GM19452 (cell line): ENCODE results near the gene TMEM43.
A peak's percentile ranks its signal among the peaks of the same experiment; 100 is the strongest.
"Not testable (repeated sequence)": the region's sequence is repeated elsewhere in the genome, so short reads cannot be mapped to it uniquely, and the experiment has no call there.

Source experiments
- ATAC-seq: cut with Tn5 transposase; IDR thresholded peaks from one replicate; pipeline ENCODE4 v1.9.1; 2021; ENCODE audit not compliant: unreplicated experiment

Gene TMEM43, protein sequence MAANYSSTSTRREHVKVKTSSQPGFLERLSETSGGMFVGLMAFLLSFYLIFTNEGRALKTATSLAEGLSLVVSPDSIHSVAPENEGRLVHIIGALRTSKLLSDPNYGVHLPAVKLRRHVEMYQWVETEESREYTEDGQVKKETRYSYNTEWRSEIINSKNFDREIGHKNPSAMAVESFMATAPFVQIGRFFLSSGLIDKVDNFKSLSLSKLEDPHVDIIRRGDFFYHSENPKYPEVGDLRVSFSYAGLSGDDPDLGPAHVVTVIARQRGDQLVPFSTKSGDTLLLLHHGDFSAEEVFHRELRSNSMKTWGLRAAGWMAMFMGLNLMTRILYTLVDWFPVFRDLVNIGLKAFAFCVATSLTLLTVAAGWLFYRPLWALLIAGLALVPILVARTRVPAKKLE

GRCh38 chr3:14124615-14125192, at the start of gene TMEM43, which contains the start of gene CHCHD4:
Gene TMEM43 (plus strand): TSS chr3:14125052. CDS start chr3:14125194, 142 bp downstream.
Gene CHCHD4 (minus strand): TSS chr3:14124870. CDS start chr3:14124676, 194 bp downstream.
- ATAC-seq: peak; percentile 93

- ATAC-seq: not testable (repeated sequence)
Observed at GRCh38 chr3:14075233-14075632, 49.6 kb upstream of the TMEM43 start.

DNA sequence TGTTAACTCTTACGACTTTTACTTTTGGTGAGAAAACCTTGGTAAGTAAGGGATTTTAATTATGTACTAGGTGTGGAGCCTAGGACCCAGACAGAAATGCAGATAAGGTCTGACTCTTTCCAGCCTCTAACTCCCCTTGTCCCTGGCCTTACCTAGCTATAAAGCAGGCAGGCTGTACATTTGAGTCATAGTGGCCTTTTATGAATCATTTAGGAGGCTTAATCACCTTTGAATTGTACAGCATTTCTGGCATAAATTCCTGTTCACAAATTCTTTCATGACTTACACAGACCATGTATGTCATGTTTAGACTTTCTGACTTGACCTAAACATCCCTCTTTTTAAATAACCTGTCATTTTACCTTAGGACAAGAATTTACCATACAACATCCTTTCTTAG, 47.5 kb upstream of the TMEM43 start:
- no peak for ATAC-seq

DNA sequence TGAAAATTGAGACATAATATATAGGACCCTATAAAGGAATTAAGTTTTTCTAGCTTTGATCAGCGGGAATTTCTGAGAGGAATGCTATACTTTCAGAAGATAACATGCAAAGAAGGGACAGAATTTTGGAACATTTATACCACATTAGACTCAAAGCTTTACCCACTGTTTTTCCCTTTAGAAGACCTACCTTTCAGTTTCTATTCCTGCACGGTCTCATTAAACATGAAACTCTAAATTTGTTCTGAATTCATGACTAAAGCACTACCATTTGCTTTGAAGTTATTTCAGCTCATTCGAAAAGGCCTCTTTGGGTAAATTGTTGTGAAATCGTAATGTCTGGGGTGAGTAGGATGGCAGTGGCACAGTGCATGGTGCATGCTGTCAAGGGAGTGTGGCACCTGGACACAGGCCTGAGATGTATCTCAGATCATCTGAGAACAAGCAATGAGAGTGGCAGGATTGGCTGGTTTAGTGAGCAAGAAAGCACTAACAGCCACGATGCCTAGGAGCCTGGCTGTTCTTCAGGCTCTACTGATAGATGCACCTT, 42.7 kb upstream of the TMEM43 start:
- ATAC-seq: no peak

GRCh38 chr3:14087461-14087860, 37.4 kb upstream of the TMEM43 start:
- ATAC-seq: not testable (repeated sequence)

- ATAC-seq: not testable (repeated sequence)
Observed at GRCh38 chr3:14091959-14092358, 32.9 kb upstream of the TMEM43 start.

- no peak for ATAC-seq
Observed at GRCh38 chr3:14092464-14092863, 32.4 kb upstream of the TMEM43 start.

GRCh38 chr3:14093831-14094230, 31.0 kb upstream of the TMEM43 start:
- ATAC-seq: no peak

- no peak for ATAC-seq
Observed at GRCh38 chr3:14096742-14097141, 28.1 kb upstream of the TMEM43 start.

DNA sequence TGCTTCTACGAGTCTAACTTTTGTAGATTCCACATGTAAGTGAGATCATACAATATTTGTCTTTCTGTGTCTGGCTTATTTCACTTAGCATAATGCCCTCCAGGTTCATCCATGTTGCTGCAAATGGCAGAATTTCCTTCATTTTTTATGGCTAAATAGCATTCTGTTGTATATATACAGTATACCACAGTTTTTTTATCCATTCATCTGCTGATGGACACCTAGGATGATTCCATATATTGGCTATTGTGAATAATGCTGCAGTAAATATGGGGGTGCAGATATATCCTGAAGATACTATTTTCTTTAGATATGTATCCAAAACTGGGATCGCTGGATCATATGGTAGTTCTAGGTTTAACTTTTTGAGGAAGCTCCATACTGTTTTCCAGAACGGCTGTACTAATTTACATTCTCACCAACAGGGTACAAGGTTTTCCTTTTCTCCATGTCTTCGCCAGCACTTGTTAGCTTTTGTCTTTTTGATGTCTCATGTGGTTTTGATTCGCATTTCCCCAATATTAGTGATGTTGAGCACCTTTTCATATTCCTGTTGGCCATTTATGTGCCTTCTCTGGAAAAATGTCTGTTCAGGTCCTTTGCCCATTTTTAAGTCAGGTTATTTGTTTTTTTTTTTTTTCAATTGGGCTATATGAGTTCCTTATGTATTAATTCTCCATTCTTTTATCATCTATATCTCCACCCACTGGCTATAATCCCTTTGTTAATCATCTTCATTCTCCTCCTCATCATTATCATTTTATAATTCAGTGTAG, 27.0 kb upstream of the TMEM43 start:
- ATAC-seq: no peak

DNA sequence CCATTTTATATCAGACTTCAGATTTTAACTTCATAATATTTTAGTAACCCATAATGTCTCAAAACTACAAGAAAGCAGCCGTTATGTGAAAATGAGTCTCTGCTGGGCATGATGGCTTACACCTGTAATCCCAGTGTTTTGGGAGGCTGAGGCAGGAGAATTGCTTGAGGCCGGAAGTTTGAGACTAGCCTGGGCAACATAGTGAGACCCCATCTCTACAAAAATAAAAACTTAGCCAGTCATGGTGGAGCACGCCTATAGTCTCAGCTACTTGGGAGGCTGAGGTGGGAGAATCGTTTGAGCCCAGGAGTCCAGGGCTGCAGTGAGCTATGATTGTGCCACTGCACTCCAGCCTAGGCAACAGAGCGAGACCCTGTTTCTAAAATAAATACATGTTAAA, 15.0 kb upstream of the TMEM43 start:
- not testable (repeated sequence) for ATAC-seq

DNA sequence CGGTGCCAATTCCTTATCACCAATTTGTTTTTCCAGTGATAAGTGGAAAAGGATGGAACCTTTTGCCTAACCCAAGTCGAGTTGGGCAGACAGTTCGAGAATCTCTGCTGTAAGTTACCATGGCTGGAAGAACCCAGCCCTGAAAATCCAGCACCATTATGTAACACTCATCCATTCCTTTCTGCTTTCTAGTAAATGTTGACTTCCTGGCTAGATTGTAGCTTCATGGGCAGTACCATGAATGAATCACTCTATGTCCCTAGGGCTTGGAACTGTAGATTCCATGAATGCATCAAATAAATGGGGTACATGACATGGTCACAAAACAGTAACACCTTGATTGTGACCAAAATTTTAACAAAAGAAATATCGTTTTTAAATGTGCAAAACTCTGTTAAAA, 14.2 kb upstream of the TMEM43 start:
- no peak for ATAC-seq

GRCh38 chr3:14113965-14114635, 10.8 kb upstream of the TMEM43 start:
- no peak for ATAC-seq

DNA sequence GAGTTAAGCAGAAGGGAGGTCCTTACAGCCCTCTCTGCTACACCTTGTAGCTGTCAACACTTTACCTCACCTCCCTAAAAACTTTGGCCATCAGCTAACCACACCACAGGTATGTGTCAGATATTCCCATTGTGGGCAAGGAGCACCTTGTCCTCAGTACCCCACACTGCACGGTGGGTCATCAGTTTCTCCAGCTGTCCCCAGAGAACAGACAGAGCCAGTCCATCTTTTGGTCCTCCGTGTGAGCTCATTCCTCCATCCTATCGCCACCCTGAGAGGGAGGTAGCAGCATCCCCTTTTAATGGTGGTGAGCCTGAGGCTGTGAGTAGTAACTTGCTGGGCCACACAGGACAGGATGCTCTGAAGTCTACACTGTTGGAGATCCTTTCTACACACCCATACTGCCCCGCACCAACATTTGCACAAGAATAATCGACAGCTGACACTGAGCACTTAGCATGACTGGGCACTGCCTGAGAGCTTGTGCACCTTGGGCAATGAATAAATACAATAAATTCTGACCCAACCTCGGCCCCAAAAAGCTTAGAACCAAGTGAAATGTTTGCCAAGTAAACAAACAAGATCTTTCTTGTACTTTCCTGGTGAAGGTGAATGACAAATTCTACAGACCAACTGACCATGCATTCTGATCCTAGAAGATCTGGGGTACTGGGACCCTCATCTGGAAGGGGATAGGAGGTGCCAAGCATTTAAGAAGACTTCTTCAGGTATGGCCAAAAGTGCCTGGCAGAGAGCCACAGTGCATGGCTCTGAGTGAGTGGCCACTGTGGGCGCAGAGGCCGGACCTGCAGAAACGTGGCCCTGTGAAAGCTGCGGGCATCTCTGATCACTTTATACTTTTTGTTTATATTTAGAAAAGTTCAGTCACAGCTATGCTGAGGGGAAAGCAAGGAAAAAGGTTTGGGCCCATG, 7.1 kb upstream of the TMEM43 start:
- ATAC-seq: no peak

DNA sequence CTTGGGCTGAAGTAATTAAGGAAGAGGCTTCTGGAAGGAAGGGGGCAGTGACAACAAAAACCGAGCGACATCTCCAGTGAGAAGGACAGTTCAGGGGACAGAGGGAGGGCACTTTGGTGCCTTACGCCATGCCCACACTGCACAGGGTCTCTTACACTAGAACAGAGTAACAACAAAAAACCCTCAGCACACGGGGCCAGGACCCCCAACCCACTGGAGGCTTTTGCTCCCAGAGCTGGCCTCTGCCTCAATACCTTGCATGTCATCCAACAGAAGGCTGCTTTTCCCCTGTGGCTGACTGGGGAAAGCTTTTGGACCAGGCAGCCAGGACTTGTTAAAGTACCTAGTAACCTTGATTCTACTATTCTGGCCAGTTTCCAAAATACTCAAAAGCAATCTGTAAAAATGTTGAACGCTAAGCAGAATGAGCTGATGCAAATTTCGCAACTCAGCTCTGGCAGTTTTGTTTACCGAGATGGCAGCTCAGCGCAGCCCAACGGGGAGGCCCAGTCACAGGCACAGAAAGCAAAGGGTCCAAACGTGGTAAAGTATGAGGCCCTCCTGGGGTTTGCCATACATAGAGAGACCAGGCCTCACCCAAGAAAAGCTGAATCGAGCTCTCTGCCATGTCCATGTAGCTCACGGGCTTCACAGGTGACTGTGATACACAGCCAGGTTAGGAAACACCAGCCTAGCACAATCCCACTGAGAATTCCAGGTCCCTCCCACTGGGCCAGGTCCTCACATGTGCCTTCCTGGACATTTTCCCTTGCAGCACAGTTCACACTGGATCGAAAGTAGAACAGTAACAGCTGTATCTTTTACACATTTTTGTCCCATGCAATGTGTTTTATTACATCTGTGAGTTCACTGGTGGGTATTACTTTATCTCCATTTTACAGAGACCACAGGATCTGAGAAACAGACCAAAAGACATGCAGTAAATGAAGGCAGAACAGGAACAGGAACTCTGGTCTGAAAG, 6.2 kb upstream of the TMEM43 start:
- no peak for ATAC-seq

GRCh38 chr3:14119651-14120050, 5.2 kb upstream of the TMEM43 start:
- no peak for ATAC-seq

GRCh38 chr3:14120111-14120920, 4.5 kb upstream of the TMEM43 start:
- no peak for ATAC-seq
